ENCODE results near the gene CALCOCO1. TPM values are rescaled to one million over a fixed set of nuclear protein-coding genes. Genes with fewer than 3 reads are reported as not detected.

CALCOCO1 gene
- total RNA-seq, 1 donor from 2014 or later = 25.3 TPM

- H3K79me2 ChIP-seq (ENCODE audit: low read depth) = no peaks in the 10 kb centered on the region
- H3K27me3 ChIP-seq = peaks cover 100% of the 10 kb centered on the region
- peak overlapping the region; percentile 95 for H2AFZ ChIP-seq (replicated peaks)
- H3K4me3 Mint-ChIP-seq = no peak overlapping the region
- H3K27ac Mint-ChIP-seq = peak overlapping the region; percentile 51
- H3K27ac ChIP-seq = no peak overlapping the region
- H3K36me3 ChIP-seq = no peaks in the 10 kb centered on the region
- peak; percentile 80 for DNase-seq (ENCODE audit: low spot score)
- H3K4me3 ChIP-seq = no peak overlapping the region
- H3K9me3 ChIP-seq (ENCODE audit: low read depth) = no peaks in the 10 kb centered on the region
- peaks cover 5% of the 10 kb centered on the region for H3K9me3 Mint-ChIP-seq
- peaks cover 41% of the 10 kb centered on the region for H3K27me3 Mint-ChIP-seq (ENCODE audit: insufficient read depth, low read depth)
- H3K36me3 Mint-ChIP-seq = no peaks in the 10 kb centered on the region
- no peaks in the 10 kb centered on the region for H4K20me1 ChIP-seq (ENCODE audit: low read depth)
- H3K4me1 Mint-ChIP-seq = peaks cover 11% of the 10 kb centered on the region
- H3K4me2 ChIP-seq = no peak overlapping the region
- H3F3A ChIP-seq (ENCODE audit: low read depth) = no peaks in the 10 kb centered on the region
- peak; percentile 91 for TF ChIP-seq CTCF (IDR thresholded peaks at IDR 0.05)
- no peak for TF ChIP-seq EZH2phosphoT487 (IDR thresholded peaks at IDR 0.05)
- TF ChIP-seq EZH2 (IDR thresholded peaks at IDR 0.05) = peak; percentile 58
- peaks cover 7% of the 10 kb centered on the region for H3K4me1 ChIP-seq
- H3K9ac ChIP-seq = no peak overlapping the region
Measured at GRCh38 chr12:53701518-53702264, 25.6 kb downstream of the CALCOCO1 start.

- H3K79me2 ChIP-seq (ENCODE audit: low read depth) = no peaks in the 10 kb centered on the region
- H3K27ac ChIP-seq = no peak overlapping the region
- peaks cover 20% of the 10 kb centered on the region for H3K4me1 Mint-ChIP-seq
- H3K9me3 ChIP-seq (ENCODE audit: low read depth) = no peaks in the 10 kb centered on the region
- peaks cover 100% of the 10 kb centered on the region for H3K27me3 ChIP-seq
- no peak for TF ChIP-seq CTCF (IDR thresholded peaks at IDR 0.05)
- no peak for TF ChIP-seq EZH2 (IDR thresholded peaks at IDR 0.05)
- no peak for TF ChIP-seq EZH2phosphoT487 (IDR thresholded peaks at IDR 0.05)
- peaks cover 50% of the 10 kb centered on the region for H3K27me3 Mint-ChIP-seq (ENCODE audit: insufficient read depth, low read depth)
- no peak overlapping the region for H3K9ac ChIP-seq
- H4K20me1 ChIP-seq (ENCODE audit: low read depth) = no peaks in the 10 kb centered on the region
- no peaks in the 10 kb centered on the region for H3K36me3 ChIP-seq
- H2AFZ ChIP-seq (replicated peaks) = no peak overlapping the region
- no peaks in the 10 kb centered on the region for H3K36me3 Mint-ChIP-seq
- peaks cover 15% of the 10 kb centered on the region for H3K4me1 ChIP-seq
- no peak overlapping the region for H3K4me3 Mint-ChIP-seq
- no peak overlapping the region for H3K4me2 ChIP-seq
- no peak for DNase-seq (ENCODE audit: low spot score)
- H3F3A ChIP-seq (ENCODE audit: low read depth) = peaks cover 5% of the 10 kb centered on the region
- H3K27ac Mint-ChIP-seq = no peak overlapping the region
- H3K9me3 Mint-ChIP-seq = peaks cover 5% of the 10 kb centered on the region
- H3K4me3 ChIP-seq = no peak overlapping the region
Measured at GRCh38 chr12:53700567-53700966, 26.7 kb downstream of the CALCOCO1 start.

- no peaks in the 10 kb centered on the region for H3K9me3 ChIP-seq (ENCODE audit: low read depth)
- Mint-ChIP-seq H3K9me3 (peaks cover 5% of the 10 kb centered on the region), H3K27me3 (ENCODE audit: insufficient read depth, low read depth) (peaks cover 54% of the 10 kb centered on the region), H3K36me3 (no peaks in the 10 kb centered on the region), H3K27ac (no peak overlapping the region), H3K4me3 (no peak overlapping the region), H3K4me1 (peaks cover 27% of the 10 kb centered on the region)
- no peak overlapping the region for H3K4me3 ChIP-seq
- no peak overlapping the region for H3K9ac ChIP-seq
- TF ChIP-seq EZH2 (IDR thresholded peaks at IDR 0.05) = no peak
- TF ChIP-seq EZH2phosphoT487 (IDR thresholded peaks at IDR 0.05) = no peak
- no peak for TF ChIP-seq CTCF (IDR thresholded peaks at IDR 0.05)
- no peak overlapping the region for H2AFZ ChIP-seq (replicated peaks)
- H3K27me3 ChIP-seq = peaks cover 100% of the 10 kb centered on the region
- DNase-seq (ENCODE audit: low spot score) = no peak
- H3K27ac ChIP-seq = no peak overlapping the region
- no peaks in the 10 kb centered on the region for H3K79me2 ChIP-seq (ENCODE audit: low read depth)
- peaks cover 24% of the 10 kb centered on the region for H3K4me1 ChIP-seq
- no peaks in the 10 kb centered on the region for H4K20me1 ChIP-seq (ENCODE audit: low read depth)
- H3K4me2 ChIP-seq = no peak overlapping the region
- peaks cover 14% of the 10 kb centered on the region for H3F3A ChIP-seq (ENCODE audit: low read depth)
- H3K36me3 ChIP-seq = no peaks in the 10 kb centered on the region
Measured at GRCh38 chr12:53699678-53700025, 27.6 kb downstream of the CALCOCO1 start.
